Esophagus squamous epithelium (tissue), 4 donors: ENCODE measurements around the gene SEPTIN2.

Experiments
- POLR2A ChIP-seq, 4 donors: fragments of 450-650 bp; IDR thresholded peaks; one replicate each; pipeline ENCODE4 v1.6.1; 2017; ENCODE audit warnings: antibody characterized with exemption in 4 of 4, mild to moderate bottlenecking in 4 of 4, moderate library complexity in 3 of 4
- TF ChIP-seq, protein P1 (sequence below), 6 experiments: fragments of 450-650 bp in 4 of 6; fragments of 200-600 bp in 2 of 6; sonication (generic) in 2 of 6; IDR thresholded peaks; one replicate each; pipeline ENCODE4 v1.5.1; 2016 to 2019; ENCODE audit warnings: antibody characterized with exemption in 6 of 6, mild to moderate bottlenecking in 4 of 6, moderate library complexity in 4 of 6

DNA sequence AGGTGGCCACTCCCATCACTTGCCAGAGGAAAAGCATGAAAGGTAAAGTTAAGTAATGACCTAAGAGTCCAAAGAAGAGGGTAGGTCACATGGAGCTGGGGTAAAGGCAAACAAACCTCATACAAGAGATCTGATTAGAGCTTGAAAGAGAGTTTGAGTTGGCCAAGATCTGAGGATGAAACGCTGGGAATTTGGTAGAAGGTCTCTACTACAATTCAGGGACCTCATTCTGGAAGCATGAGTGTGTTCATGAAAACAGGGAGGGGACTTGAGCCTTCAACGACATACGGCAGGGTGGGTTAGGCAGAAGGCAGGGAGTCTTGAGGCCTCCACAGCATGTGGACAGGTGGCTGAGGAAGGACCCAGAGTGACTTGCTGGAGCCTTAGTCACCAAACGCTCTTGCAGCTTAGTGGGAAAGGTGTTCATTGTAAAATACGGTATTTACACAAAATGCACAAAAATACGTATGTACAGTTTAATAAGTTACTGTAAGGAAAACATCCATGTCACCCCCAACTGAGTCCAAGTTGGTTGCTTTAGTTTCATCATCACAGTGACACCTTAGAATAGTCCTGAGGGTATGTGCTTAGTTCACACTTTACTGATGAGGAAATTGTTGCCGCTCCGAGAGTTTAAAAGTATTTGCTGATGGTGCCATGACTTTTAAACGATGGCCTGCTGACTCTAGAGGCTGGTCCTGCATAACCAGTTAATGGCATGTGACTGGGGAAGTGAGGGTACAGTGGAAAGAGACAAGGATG is 35.3 kb downstream of the SEPTIN2 start:
- TF ChIP-seq, protein P1, sequence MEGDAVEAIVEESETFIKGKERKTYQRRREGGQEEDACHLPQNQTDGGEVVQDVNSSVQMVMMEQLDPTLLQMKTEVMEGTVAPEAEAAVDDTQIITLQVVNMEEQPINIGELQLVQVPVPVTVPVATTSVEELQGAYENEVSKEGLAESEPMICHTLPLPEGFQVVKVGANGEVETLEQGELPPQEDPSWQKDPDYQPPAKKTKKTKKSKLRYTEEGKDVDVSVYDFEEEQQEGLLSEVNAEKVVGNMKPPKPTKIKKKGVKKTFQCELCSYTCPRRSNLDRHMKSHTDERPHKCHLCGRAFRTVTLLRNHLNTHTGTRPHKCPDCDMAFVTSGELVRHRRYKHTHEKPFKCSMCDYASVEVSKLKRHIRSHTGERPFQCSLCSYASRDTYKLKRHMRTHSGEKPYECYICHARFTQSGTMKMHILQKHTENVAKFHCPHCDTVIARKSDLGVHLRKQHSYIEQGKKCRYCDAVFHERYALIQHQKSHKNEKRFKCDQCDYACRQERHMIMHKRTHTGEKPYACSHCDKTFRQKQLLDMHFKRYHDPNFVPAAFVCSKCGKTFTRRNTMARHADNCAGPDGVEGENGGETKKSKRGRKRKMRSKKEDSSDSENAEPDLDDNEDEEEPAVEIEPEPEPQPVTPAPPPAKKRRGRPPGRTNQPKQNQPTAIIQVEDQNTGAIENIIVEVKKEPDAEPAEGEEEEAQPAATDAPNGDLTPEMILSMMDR (IDR thresholded peaks at IDR 0.05): no peak
- TF ChIP-seq POLR2A (IDR thresholded peaks at IDR 0.05): no peak
